PC-3 (cell line): ENCODE measurements around the gene PRKAR1B. TPM values are rescaled to one million over a fixed set of nuclear protein-coding genes. Genes with fewer than 3 reads are reported as not detected.
A peak's percentile ranks its signal among the peaks of the same experiment; 100 is the strongest.

ENCODE experiments used
- ATAC-seq: fragments of 200-7000 bp; cut with Tn5 transposase; 2 replicates; pipeline ENCODE4 v1.9.1; 2020; ENCODE audit warnings: mild to moderate bottlenecking, moderate library complexity
- BruUV-seq: library from RNA; stranded (reverse); fragments of 400-500 nt; replicated peaks from 2 replicates; lab custom pipeline; 2021; lab: Mats Ljungman, UMichigan
- CTCF ChIA-PET: fragments of 300-600 bp; sonication (Branson Sonifier 250); formaldehyde crosslinking; loops from one replicate; lab custom pipeline; 2022; ENCODE audit warnings: antibody characterized with exemption; lab: Charles Lee
- POLR2A ChIA-PET: fragments of 300-600 bp; sonication (Branson Sonifier 250); formaldehyde crosslinking; loops from one replicate; lab custom pipeline; 2022; ENCODE audit warnings: antibody characterized with exemption; ENCODE audit not compliant: unreplicated experiment; lab: Charles Lee
- DNase-seq: peaks from one replicate; pipeline ENCODE4 v3.0.0-alpha.2; 2015
- H2AFZ ChIP-seq: fragments of 300-600 bp; sonication (generic); 2 replicates; pipeline ENCODE4 v1.6.0; 2016; ENCODE audit warnings: antibody characterized with exemption, low read length
- H3F3A ChIP-seq: fragments of 300-600 bp; sonication (generic); one replicate; pipeline ENCODE4 v1.6.0; 2017; ENCODE audit warnings: antibody characterized with exemption, low read length, control low read depth, mild to moderate bottlenecking; ENCODE audit not compliant: unreplicated experiment
- H3K27ac ChIP-seq: fragments of 300-600 bp; sonication (generic); 2 replicates; pipeline ENCODE4 v1.5.1; 2016; ENCODE audit warnings: mild to moderate bottlenecking, low read length
- H3K27me3 ChIP-seq: fragments of 300-600 bp; sonication (generic); 2 replicates; pipeline ENCODE4 v1.6.1; 2016; ENCODE audit warnings: low read length, mixed read lengths
- H3K36me3 ChIP-seq: fragments of 300-600 bp; sonication (generic); 2 replicates; pipeline ENCODE4 v1.6.1; 2016; ENCODE audit warnings: low read depth, mixed run types, low read length, mixed read lengths
- H3K4me1 ChIP-seq: fragments of 300-600 bp; sonication (generic); 2 replicates; pipeline ENCODE4 v1.5.1; 2016; ENCODE audit warnings: low read length; ENCODE audit not compliant: insufficient read depth
- H3K4me2 ChIP-seq: fragments of 300-600 bp; sonication (generic); 2 replicates; pipeline ENCODE4 v1.6.0; 2016; ENCODE audit warnings: low read length
- H3K4me3 ChIP-seq: fragments of 300-600 bp; sonication (generic); 2 replicates; pipeline ENCODE4 v1.5.1; 2016; ENCODE audit warnings: mild to moderate bottlenecking, low read length, mixed read lengths
- H3K79me2 ChIP-seq: fragments of 300-600 bp; sonication (generic); 2 replicates; pipeline ENCODE4 v1.6.1; 2017; ENCODE audit warnings: low read length, mixed read lengths
- H3K9ac ChIP-seq: fragments of 300-600 bp; sonication (generic); 2 replicates; pipeline ENCODE4 v1.6.0; 2016; ENCODE audit warnings: mild to moderate bottlenecking, low read length
- H3K9me2 ChIP-seq: fragments of 300-600 bp; sonication (generic); replicated peaks from 2 replicates; pipeline ENCODE4 v1.6.1; 2016; ENCODE audit warnings: mixed run types, low read length, mixed read lengths
- H3K9me3 ChIP-seq: fragments of 300-600 bp; sonication (generic); 2 replicates; pipeline ENCODE4 v1.6.1; 2016; ENCODE audit warnings: low read length, mixed read lengths
- H4K20me1 ChIP-seq: fragments of 300-600 bp; sonication (generic); 2 replicates; pipeline ENCODE4 v1.6.1; 2016; ENCODE audit warnings: low read length, mixed read lengths
- EZH2 ChIP-seq: fragments of 300-600 bp; sonication (generic); IDR thresholded peaks from one replicate; pipeline ENCODE4 v1.6.1; 2017; ENCODE audit warnings: antibody characterized with exemption, mild to moderate bottlenecking, low read length; ENCODE audit not compliant: unreplicated experiment
- EZH2phosphoT487 ChIP-seq: fragments of 300-600 bp; sonication (generic); IDR thresholded peaks from 2 replicates; pipeline ENCODE4 v1.6.1; 2018; ENCODE audit warnings: mild to moderate bottlenecking, antibody characterized with exemption, low read length, borderline replicate concordance
- intact Hi-C: fragments of 100-400 bp; cut with micrococcal nuclease; formaldehyde crosslinking; loops from 2 replicates; pipeline ENCODE4 v1.9.0; 2023
- total RNA-seq: library from RNA; depleted of rRNA; stranded (reverse); fragments of >200 nt; gene quantifications from 2 replicates; pipeline ENCODE4 v1.2.3, GENCODE V29; 2014
- TF ChIP-seq, protein P1 (sequence below): fragments of 300-600 bp; sonication (generic); conservative IDR thresholded peaks from 2 replicates; pipeline ENCODE4 v1.5.1; 2017; ENCODE audit warnings: antibody characterized with exemption, low read depth, mild to moderate bottlenecking, low read length

The PRKAR1B gene
- total RNA-seq, 1 experiment from 2014 or later: 15.6 TPM

DNA sequence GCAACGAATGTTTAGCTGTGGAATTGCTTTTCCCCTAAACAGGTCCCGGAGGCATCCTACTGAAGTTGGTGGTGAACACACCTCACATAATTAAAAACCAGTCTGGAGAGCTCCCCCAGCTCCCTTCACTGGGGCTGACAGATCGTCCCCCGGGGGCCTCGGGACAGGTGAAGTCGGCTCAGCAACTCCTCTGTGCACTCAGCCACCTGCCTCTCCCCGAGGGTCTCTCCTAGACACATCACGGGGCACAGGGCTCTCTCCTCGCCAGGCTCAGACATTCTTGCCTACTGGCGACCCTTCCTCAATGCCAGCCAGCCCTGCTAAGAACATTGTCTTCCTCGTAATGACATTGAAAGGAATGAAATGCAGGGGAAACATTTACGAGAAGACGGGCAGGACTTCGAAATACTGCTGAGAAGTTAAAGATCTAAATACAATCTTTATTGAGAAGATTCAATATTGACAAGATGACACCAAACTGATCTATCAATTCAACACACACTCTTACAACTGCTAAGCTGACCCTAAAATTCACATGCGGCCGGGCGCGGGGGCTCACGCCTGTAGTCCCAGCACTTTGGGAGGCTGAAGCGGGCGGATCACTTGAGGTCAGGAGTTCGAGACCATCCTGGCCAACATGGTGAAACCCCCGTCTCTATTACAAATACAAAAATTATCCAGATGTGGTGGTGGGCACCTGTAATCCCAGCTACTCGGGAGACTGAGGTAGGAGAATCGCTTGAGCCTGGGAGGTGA lies 88.6 kb downstream of the PRKAR1B start:
- intact Hi-C loops: no loop called here
- no peaks in the 10 kb centered on the region for H3K36me3 ChIP-seq
- H3F3A ChIP-seq: peaks cover 4% of the 10 kb centered on the region
- H3K9me3 ChIP-seq: no peaks in the 10 kb centered on the region
- peaks cover 6% of the 10 kb centered on the region; the same call in 1 of the 2 replicates for H3K79me2 ChIP-seq
- POLR2A ChIA-PET: no interaction called here
- ATAC-seq (no peak), DNase-seq (no peak)
- no peaks in the 10 kb centered on the region for H4K20me1 ChIP-seq
- BruUV-seq: no TSS peak
- TF ChIP-seq EZH2phosphoT487 (no peak), EZH2 (no peak)
- TF ChIP-seq, protein P1, sequence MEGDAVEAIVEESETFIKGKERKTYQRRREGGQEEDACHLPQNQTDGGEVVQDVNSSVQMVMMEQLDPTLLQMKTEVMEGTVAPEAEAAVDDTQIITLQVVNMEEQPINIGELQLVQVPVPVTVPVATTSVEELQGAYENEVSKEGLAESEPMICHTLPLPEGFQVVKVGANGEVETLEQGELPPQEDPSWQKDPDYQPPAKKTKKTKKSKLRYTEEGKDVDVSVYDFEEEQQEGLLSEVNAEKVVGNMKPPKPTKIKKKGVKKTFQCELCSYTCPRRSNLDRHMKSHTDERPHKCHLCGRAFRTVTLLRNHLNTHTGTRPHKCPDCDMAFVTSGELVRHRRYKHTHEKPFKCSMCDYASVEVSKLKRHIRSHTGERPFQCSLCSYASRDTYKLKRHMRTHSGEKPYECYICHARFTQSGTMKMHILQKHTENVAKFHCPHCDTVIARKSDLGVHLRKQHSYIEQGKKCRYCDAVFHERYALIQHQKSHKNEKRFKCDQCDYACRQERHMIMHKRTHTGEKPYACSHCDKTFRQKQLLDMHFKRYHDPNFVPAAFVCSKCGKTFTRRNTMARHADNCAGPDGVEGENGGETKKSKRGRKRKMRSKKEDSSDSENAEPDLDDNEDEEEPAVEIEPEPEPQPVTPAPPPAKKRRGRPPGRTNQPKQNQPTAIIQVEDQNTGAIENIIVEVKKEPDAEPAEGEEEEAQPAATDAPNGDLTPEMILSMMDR: no peak
- H3K27me3 ChIP-seq: no peaks in the 10 kb centered on the region
- no peak overlapping the region for H3K9ac ChIP-seq
- H3K4me3 ChIP-seq: no peak overlapping the region
- no peak overlapping the region for H2AFZ ChIP-seq
- CTCF ChIA-PET: no interaction called here
- no peak overlapping the region for H3K27ac ChIP-seq
- H3K4me1 ChIP-seq: peaks cover 15% of the 10 kb centered on the region
- H3K9me2 ChIP-seq: no peaks in the 10 kb centered on the region
- no peak overlapping the region for H3K4me2 ChIP-seq

DNA sequence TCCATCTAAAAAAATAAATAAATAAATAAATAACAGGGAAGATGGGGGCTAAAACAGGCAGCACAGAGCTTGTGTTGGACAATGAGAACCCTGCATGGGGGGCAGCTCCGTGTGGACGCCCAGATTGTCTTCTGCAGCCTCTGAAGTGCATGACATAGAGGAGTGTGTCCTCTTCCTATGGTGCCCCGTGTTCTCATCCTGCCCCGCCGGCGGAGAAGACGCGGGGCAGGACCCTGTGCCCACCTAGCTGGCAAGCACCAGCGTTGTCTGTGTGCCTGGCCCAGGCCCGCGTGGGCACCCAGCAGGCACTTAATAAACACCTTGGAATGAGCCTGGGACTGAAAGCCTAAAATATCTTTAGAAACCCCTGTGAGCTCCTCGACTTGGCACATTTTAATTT lies 89.3 kb downstream of the PRKAR1B start:
- H2AFZ ChIP-seq: no peak overlapping the region
- H3K4me2 ChIP-seq: no peak overlapping the region
- H3K9me2 ChIP-seq: no peaks in the 10 kb centered on the region
- CTCF ChIA-PET: no interaction called here
- H3K9me3 ChIP-seq: no peaks in the 10 kb centered on the region
- no peaks in the 10 kb centered on the region for H4K20me1 ChIP-seq
- peaks cover 15% of the 10 kb centered on the region for H3K4me1 ChIP-seq
- no TSS peak for BruUV-seq
- TF ChIP-seq EZH2 (no peak), EZH2phosphoT487 (no peak)
- TF ChIP-seq, protein P1: no peak
- no peaks in the 10 kb centered on the region for H3K36me3 ChIP-seq
- H3K27ac ChIP-seq: no peak overlapping the region
- no peaks in the 10 kb centered on the region for H3K27me3 ChIP-seq
- intact Hi-C loops: no loop called here
- no peak for ATAC-seq
- peaks cover 11% of the 10 kb centered on the region; the same call in 1 of the 2 replicates for H3K79me2 ChIP-seq
- H3K9ac ChIP-seq: no peak overlapping the region
- POLR2A ChIA-PET: no interaction called here
- H3F3A ChIP-seq: peaks cover 4% of the 10 kb centered on the region
- H3K4me3 ChIP-seq: no peak overlapping the region
- DNase-seq: no peak

DNA sequence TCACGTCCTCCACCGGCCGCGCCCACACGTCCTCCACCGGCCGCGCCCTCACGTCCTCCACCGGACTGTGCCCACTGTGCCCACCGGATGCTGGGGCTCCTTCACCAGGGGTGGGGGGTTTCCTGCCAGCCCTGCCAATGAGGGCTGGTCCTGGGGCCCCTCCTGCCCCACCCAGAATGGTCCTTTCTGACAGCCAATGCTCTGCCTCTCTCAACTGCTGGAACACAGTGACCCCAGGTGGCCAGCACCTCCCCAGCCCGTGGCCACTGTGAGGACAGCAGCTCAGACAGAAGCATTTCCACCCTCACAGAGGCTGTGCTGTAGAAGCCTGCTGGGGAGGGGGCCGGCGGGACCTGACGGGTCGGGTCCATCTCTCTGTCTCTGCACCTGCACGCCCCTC lies 90.7 kb downstream of the PRKAR1B start:
- CTCF ChIA-PET: interaction anchor here (0.6 to 1.9 kb wide), 4 partner anchors 106 to 303 kb away, joined by 3 to 8 read pairs (median 4); no protein-coding TSS in a partner anchor
- peak overlapping the region; percentile 70 for H3K4me3 ChIP-seq
- no peaks in the 10 kb centered on the region for H3K27me3 ChIP-seq
- peak; percentile 71 for DNase-seq
- H3K27ac ChIP-seq: peak overlapping the region; percentile 61
- TF ChIP-seq EZH2: no peak
- TF ChIP-seq, protein P1: peak; percentile 75
- peak overlapping the region; percentile 85 for H3K4me2 ChIP-seq
- H3K9me3 ChIP-seq: no peaks in the 10 kb centered on the region
- POLR2A ChIA-PET: no interaction called here
- peaks cover 11% of the 10 kb centered on the region; the same call in 1 of the 2 replicates for H3K79me2 ChIP-seq
- no peaks in the 10 kb centered on the region for H3K36me3 ChIP-seq
- no peaks in the 10 kb centered on the region for H4K20me1 ChIP-seq
- TSS peak; percentile 74 for BruUV-seq
- peaks cover 15% of the 10 kb centered on the region for H3K4me1 ChIP-seq
- peak; percentile 86 for ATAC-seq
- peak overlapping the region; percentile 25; the same call in 1 of the 2 replicates for H3K9ac ChIP-seq
- no peaks in the 10 kb centered on the region for H3K9me2 ChIP-seq
- intact Hi-C loops: loop anchor here (1.0 kb wide), 1 partner anchor 304 kb away; no protein-coding TSS in a partner anchor
- peak overlapping the region; percentile 69; the same call in 1 of the 2 replicates for H2AFZ ChIP-seq
- H3F3A ChIP-seq: peaks cover 4% of the 10 kb centered on the region
